Neutrophil (primary cell): ENCODE data around the gene AJAP1.

Experiments
- H3K27ac ChIP-seq: fragments of 200-600 bp; sonication (generic); 2 replicates; pipeline ENCODE4 v1.5.1; 2016; ENCODE audit warnings: mild to moderate bottlenecking, moderate library complexity
- H3K27me3 ChIP-seq: fragments of 200-600 bp; sonication (generic); 2 replicates; pipeline ENCODE4 v1.6.0; 2016; ENCODE audit warnings: mild to moderate bottlenecking
- H3K36me3 ChIP-seq: fragments of 200-600 bp; sonication (generic); 2 replicates; pipeline ENCODE4 v1.5.1; 2017
- H3K4me1 ChIP-seq, 2 experiments: fragments of 200-600 bp in 1 of 2; sonication (generic) in 1 of 2; 1 replicate in 1 of 2; 2 replicates in 1 of 2; pipeline versions ENCODE4 v1.5.1 to v1.6.1; 2013 to 2016; ENCODE audit warnings: low read depth in 1 of 2, low read length in 1 of 2, mild to moderate bottlenecking in 1 of 2, moderate library complexity in 1 of 2; ENCODE audit not compliant: control insufficient read depth in 1 of 2, insufficient read depth in 1 of 2
- H3K4me3 ChIP-seq, 2 experiments: fragments of 200-600 bp in 1 of 2; sonication (generic) in 1 of 2; 1 replicate in 1 of 2; 2 replicates in 1 of 2; pipeline ENCODE4 v1.5.1; 2013 to 2016; ENCODE audit warnings: low read depth in 1 of 2, low read length in 1 of 2, mild to moderate bottlenecking in 1 of 2, moderate library complexity in 1 of 2
- H3K9me3 ChIP-seq: fragments of 200-600 bp; sonication (generic); 2 replicates; pipeline ENCODE4 v1.5.1; 2016
- TF ChIP-seq, protein P1 (sequence below): fragments of 200-600 bp; sonication (generic); IDR thresholded peaks from 2 replicates; pipeline ENCODE4 v1.5.1; 2016; ENCODE audit warnings: antibody characterized with exemption

The AJAP1 gene

DNA sequence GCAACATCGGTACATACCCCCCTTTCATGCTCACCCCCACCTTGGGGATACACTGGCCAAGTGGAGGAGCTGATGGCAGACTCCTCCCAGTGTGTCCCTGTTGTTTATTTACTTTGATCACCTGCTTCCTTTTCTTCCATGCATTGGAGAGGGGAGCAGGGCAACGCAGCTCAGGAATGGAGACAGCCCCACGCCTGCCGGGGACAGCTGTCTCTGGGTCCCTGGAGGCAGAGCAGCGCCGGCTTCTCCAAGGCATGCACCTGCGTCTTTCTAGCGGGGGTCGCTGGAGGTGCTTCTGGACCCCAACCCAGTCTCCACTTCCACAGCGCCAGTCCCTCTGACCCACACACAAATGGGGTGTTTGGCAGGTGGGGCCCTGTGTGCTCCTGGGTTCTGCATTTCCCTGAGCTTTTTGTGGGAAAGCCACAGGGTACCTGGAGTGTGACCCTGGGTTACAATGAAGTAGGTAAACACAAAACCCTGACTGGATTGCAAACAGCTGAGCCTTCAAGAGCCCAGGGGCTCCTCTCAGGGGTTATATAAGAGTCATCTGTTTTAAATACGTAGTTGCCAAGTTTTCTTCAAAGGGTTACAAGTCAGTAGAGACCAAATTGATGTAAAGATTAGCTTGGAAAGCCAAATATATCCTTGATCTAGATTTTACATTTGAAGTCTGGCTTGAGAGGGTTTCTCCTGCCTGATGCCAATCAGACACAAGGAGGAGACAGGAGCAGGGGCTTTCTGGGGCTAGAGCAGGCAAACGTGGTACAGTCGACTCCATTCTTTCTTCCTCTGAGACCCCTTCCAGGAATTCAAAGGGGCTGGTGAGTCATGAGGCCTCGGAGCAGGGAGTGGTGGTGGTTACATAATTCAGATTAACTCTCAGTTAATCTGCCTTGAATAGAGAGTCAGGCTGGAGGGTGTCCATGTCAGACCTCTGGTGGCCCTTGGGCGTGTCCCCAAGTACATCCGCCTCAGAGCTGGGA, 4.5 kb downstream of the AJAP1 start:
- Histone ChIP-seq H3K4me3 (no peak overlapping the region), H3K27ac (no peak overlapping the region), H3K36me3 (no peaks in the 10 kb centered on the region), H3K4me1 (no peaks in the 10 kb centered on the region), H3K27me3 (peaks cover 79% of the 10 kb centered on the region), H3K9me3 (no peaks in the 10 kb centered on the region)
- TF ChIP-seq, protein P1, sequence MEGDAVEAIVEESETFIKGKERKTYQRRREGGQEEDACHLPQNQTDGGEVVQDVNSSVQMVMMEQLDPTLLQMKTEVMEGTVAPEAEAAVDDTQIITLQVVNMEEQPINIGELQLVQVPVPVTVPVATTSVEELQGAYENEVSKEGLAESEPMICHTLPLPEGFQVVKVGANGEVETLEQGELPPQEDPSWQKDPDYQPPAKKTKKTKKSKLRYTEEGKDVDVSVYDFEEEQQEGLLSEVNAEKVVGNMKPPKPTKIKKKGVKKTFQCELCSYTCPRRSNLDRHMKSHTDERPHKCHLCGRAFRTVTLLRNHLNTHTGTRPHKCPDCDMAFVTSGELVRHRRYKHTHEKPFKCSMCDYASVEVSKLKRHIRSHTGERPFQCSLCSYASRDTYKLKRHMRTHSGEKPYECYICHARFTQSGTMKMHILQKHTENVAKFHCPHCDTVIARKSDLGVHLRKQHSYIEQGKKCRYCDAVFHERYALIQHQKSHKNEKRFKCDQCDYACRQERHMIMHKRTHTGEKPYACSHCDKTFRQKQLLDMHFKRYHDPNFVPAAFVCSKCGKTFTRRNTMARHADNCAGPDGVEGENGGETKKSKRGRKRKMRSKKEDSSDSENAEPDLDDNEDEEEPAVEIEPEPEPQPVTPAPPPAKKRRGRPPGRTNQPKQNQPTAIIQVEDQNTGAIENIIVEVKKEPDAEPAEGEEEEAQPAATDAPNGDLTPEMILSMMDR = no peak

DNA sequence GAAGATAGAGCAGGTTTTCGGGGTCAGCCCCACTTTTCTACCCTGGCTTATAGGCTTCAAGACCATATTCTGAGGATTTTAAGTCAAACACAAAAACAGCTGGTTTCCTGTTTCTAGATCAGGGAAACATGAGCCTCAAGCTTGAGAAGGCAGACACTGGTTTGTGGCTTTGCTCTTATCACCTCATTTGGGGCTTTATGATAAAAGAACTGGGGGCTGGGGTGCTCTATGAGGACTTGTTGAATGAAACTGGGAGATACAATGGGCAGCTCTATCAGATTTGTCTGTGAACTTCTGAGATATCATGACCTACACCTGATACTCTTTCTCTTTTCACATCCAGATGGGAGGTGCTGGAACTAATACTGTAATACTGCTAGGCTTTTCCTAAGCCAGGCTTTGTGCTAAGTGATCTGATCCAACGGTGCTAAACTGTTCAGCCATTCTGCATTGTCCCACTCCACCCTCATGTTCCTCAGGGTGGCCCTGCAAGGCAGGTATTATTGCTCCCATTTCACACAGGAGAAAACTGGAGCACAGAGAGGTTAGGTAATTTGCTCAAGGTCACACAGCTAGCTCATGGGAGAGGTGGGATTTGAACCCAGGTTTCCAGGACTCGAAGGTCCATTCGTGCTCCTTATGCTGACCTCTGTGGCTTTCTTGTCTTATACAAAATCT, 6.6 kb downstream of the AJAP1 start:
- Histone ChIP-seq H3K36me3 (no peaks in the 10 kb centered on the region), H3K4me3 (no peak overlapping the region), H3K27ac (no peak overlapping the region), H3K27me3 (peaks cover 59% of the 10 kb centered on the region), H3K9me3 (no peaks in the 10 kb centered on the region), H3K4me1 (no peaks in the 10 kb centered on the region)
- TF ChIP-seq, protein P1 = no peak

- Histone ChIP-seq H3K4me1 (no peaks in the 10 kb centered on the region), H3K9me3 (no peaks in the 10 kb centered on the region), H3K4me3 (no peak overlapping the region), H3K27ac (no peak overlapping the region), H3K36me3 (no peaks in the 10 kb centered on the region), H3K27me3 (peaks cover 54% of the 10 kb centered on the region)
- TF ChIP-seq, protein P1 = no peak
Measured at GRCh38 chr1:4661595-4661917, 7.1 kb downstream of the AJAP1 start.

GRCh38 chr1:4662168-4662567, 7.8 kb downstream of the AJAP1 start:
- H3K27ac ChIP-seq = no peak overlapping the region
- H3K27me3 ChIP-seq = peaks cover 48% of the 10 kb centered on the region
- H3K4me3 ChIP-seq = no peak overlapping the region
- H3K4me1 ChIP-seq = no peaks in the 10 kb centered on the region
- TF ChIP-seq, protein P1 = no peak
- no peaks in the 10 kb centered on the region for H3K36me3 ChIP-seq
- H3K9me3 ChIP-seq = no peaks in the 10 kb centered on the region

DNA sequence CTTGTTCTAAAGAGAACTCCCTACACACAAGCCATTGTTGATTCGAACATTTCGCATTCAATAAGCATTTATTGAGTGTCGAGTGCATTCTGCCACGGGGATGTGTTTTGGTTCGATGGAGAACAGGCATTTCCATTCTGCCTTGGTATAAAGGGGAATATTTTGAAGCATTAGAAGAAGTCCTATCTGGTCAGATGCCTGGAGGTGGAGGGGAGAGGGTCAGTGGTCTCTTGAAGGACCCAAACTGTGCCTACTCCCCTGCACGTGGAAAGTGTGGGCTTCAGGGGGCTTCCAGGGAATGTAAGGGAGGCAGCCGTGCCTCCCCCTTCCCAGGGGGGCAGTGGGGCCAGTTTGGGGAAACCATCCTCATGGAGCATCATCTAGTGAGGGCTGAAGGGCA, 8.3 kb downstream of the AJAP1 start:
- H3K27me3 ChIP-seq = peaks cover 42% of the 10 kb centered on the region
- no peaks in the 10 kb centered on the region for H3K4me1 ChIP-seq
- H3K4me3 ChIP-seq = no peak overlapping the region
- no peaks in the 10 kb centered on the region for H3K9me3 ChIP-seq
- TF ChIP-seq, protein P1 = no peak
- H3K27ac ChIP-seq = no peak overlapping the region
- no peaks in the 10 kb centered on the region for H3K36me3 ChIP-seq
